Vagina (tissue), 2 donors: ENCODE measurements around the gene CD164L2. TPM values are rescaled to one million over a fixed set of nuclear protein-coding genes. Genes with fewer than 3 reads are reported as not detected.

Source experiments
- DNase-seq, 2 donors: peaks; one replicate each; pipeline ENCODE4 v3.0.0-alpha.2; 2017; ENCODE audit errors: extremely low spot score in 2 of 2
- H3K27ac ChIP-seq: fragments of 200-600 bp; sonication (generic); one replicate; pipeline ENCODE4 v1.5.1; 2019
- H3K27me3 ChIP-seq: fragments of 200-600 bp; sonication (generic); one replicate; pipeline ENCODE4 v1.5.1; 2019
- H3K36me3 ChIP-seq, 2 donors: fragments of 200-600 bp; sonication (generic); one replicate each; pipeline ENCODE4 v1.5.1; 2017 to 2019
- H3K4me1 ChIP-seq: fragments of 200-600 bp; sonication (generic); one replicate; pipeline ENCODE4 v1.5.1; 2019
- H3K4me3 ChIP-seq, 2 donors: fragments of 200-600 bp; sonication (generic); 1 replicate in 1 of 2; 2 replicates in 1 of 2; pipeline ENCODE4 v1.5.1; 2016 to 2019
- H3K9me3 ChIP-seq: fragments of 200-600 bp; sonication (generic); one replicate; pipeline ENCODE4 v1.5.1; 2019
- POLR2A ChIP-seq, 2 donors: fragments of 450-650 bp; IDR thresholded peaks; one replicate each; pipeline ENCODE4 v1.6.1; 2017; ENCODE audit warnings: antibody characterized with exemption in 2 of 2, mild to moderate bottlenecking in 2 of 2, moderate library complexity in 2 of 2
- POLR2AphosphoS5 ChIP-seq, 2 donors: sonication (generic); formaldehyde crosslinking; IDR thresholded peaks; one replicate each; pipeline ENCODE4 v1.9.0; 2017; ENCODE audit warnings: antibody characterized with exemption in 2 of 2, mild to moderate bottlenecking in 2 of 2, low read depth in 1 of 2; ENCODE audit not compliant: insufficient read depth in 1 of 2
- intact Hi-C: fragments of 100-400 bp; cut with DNase I; formaldehyde crosslinking; loops from one replicate; pipeline ENCODE4 v1.15.1; 2023
- total RNA-seq: library from RNA; depleted of rRNA; stranded (reverse); fragments of >200 nt; gene quantifications from one replicate; pipeline ENCODE4 v1.2.3, GENCODE V29; 2016
- TF ChIP-seq, protein P1 (sequence below), 3 experiments: fragments of 450-650 bp in 2 of 3; fragments of 200-600 bp in 1 of 3; sonication (generic) in 1 of 3; IDR thresholded peaks; one replicate each; pipeline ENCODE4 v1.5.1; 2017 to 2019; ENCODE audit warnings: antibody characterized with exemption in 3 of 3, mild to moderate bottlenecking in 2 of 3, moderate library complexity in 2 of 3

CD164L2 gene
- total RNA-seq, 1 donor from 2014 or later = 7.6 TPM

DNA sequence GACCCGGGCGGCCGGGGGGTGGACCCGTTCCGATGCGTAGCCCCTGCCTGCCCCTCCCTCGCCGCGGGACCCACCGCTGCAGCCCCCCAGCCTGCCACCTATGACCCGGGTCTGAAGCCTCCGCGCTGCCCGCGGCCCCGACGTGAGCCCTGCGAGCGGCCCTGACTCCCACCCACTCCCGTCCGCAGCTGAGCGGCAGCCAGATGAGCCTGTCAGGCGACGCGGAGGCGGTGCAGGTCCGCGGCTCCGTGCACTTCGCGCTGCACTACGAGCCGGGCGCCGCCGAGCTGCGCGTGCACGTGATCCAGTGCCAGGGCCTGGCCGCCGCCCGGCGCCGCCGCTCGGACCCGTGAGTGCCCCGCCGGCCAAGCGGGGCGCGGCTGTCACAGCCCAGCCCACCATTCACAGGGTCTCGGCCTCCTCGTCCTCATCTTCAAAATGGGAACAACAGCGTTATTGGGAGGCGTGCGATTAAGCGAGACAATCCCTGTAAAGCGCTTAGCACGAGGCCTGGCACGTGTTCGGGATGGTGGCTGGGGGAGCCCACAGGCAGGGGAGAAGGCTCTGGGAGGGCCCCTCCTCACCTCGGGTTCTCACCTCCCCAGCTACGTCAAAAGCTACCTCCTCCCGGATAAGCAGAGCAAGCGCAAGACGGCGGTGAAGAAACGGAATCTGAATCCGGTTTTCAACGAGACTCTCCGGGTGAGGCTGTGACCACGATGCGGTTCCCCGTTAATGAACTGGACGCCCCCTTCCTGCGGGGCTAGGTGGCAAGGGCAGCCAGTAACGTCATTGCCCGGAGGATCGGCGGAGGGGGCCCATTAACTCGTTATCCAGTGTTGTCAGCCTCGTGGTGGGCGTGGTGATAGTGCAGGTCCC is 33.1 kb downstream of the CD164L2 start:
- Histone ChIP-seq H3K4me3 (peak overlapping the region; percentile 37 to 65), H3K36me3 (peaks cover 0 to 20% of the 10 kb centered on the region in 2 donors)

DNA sequence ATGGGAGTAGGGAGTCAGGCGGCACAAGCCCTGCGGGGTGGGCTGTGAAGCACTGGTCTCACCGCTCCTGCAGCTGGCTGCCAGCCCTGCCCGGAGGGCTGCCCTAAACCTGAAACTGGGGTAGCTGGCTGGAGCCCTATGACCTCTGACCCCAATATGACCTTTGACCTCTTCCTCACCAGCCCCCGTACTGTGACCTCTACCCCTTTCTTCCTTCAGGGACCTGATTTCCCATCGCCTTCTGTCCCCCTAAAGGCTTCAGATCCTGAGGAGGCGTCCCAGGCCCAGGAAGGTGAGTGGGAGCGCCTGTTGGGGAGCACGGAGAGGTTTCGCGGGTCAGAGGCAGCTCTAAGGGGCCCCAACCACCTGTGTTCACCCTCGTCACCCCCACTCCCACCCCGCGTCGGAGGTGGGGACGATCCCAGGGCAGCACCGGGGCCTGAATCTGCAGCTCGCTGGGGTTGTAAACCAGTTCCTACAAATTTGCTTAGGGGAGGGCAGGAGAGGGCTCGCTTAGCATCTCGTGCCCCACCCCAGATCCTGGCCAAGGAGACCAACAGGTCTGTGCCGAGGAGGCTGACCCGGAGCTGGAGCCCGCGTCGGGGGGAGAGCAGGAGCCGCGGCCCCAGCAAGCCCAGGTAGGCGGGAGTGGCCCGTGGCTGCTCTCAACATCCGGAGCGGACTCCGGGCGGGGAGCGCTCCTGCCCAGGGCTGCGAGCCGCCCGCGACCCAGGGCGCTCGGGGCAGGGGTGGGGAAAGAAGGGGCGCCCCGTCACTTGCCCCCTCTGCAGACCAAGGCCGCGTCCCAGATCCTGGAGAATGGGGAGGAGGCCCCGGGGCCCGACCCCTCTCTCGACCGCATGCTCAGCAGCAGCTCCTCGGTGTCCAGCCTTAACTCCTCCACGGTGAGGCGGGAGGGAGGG is 34.0 kb downstream of the CD164L2 start:
- Histone ChIP-seq H3K4me3 (peak overlapping the region; percentile 37 to 65), H3K9me3 (no peaks in the 10 kb centered on the region), H3K4me1 (peaks cover 44% of the 10 kb centered on the region), H3K27me3 (no peaks in the 10 kb centered on the region), H3K27ac (peak overlapping the region; percentile 31), H3K36me3 (peaks cover 0 to 11% of the 10 kb centered on the region in 2 donors)
- TF ChIP-seq POLR2AphosphoS5 (IDR thresholded peaks at IDR 0.05; ENCODE audit: insufficient read depth in 1 of 2, low read depth in 1 of 2) (peak in 1 of 2 donors; percentile 23), POLR2A (IDR thresholded peaks at IDR 0.05) (no peak)
- TF ChIP-seq, protein P1, sequence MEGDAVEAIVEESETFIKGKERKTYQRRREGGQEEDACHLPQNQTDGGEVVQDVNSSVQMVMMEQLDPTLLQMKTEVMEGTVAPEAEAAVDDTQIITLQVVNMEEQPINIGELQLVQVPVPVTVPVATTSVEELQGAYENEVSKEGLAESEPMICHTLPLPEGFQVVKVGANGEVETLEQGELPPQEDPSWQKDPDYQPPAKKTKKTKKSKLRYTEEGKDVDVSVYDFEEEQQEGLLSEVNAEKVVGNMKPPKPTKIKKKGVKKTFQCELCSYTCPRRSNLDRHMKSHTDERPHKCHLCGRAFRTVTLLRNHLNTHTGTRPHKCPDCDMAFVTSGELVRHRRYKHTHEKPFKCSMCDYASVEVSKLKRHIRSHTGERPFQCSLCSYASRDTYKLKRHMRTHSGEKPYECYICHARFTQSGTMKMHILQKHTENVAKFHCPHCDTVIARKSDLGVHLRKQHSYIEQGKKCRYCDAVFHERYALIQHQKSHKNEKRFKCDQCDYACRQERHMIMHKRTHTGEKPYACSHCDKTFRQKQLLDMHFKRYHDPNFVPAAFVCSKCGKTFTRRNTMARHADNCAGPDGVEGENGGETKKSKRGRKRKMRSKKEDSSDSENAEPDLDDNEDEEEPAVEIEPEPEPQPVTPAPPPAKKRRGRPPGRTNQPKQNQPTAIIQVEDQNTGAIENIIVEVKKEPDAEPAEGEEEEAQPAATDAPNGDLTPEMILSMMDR (IDR thresholded peaks at IDR 0.05) = no peak
- no peak for DNase-seq
- intact Hi-C loops = no loop called here

More for the DNA sequence above, 33.1 kb downstream of the CD164L2 start:
- intact Hi-C loops = no loop called here
- no peak for DNase-seq
- Histone ChIP-seq H3K4me1 (peaks cover 44% of the 10 kb centered on the region), H3K27me3 (no peaks in the 10 kb centered on the region), H3K9me3 (no peaks in the 10 kb centered on the region), H3K27ac (peak overlapping the region; percentile 31)
- TF ChIP-seq, protein P1 (IDR thresholded peaks at IDR 0.05) = no peak
- TF ChIP-seq POLR2A (IDR thresholded peaks at IDR 0.05) = no peak
- no peak for TF ChIP-seq POLR2AphosphoS5 (IDR thresholded peaks at IDR 0.05; ENCODE audit: insufficient read depth in 1 of 2, low read depth in 1 of 2)

DNA sequence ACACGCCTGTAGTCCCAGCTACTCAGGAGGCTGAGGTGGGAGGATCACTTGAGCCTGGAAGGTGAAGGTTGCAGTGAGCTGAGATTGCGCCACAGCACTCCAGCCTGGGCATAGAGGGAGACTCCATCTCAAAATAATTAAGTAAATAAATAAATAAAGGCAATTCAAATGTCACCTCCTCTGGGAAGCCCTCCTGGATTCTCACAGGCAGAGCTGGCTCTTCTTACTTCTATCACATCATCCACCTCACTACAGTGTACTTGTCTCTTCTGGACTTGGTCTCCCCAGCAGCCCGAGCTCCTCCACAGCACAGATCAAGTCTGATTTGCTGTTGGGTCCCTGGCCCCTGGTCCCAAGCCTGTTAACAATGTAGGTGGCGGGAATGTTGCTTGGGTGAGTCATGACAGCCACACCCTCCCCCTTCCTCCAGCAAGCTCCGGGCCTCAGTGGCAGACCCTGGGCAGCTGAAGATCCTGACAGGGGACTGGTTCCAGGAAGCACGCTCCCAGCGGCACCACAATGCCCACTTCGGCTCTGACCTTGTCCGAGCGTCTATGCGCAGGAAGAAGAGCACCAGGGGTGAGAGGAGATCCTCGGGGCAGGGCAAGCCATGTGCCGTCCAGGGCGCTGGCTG is 36.0 kb downstream of the CD164L2 start:
- intact Hi-C loops = no loop called here
- no peak overlapping the region for H3K27ac ChIP-seq
- no peaks in the 10 kb centered on the region for H3K9me3 ChIP-seq

DNA sequence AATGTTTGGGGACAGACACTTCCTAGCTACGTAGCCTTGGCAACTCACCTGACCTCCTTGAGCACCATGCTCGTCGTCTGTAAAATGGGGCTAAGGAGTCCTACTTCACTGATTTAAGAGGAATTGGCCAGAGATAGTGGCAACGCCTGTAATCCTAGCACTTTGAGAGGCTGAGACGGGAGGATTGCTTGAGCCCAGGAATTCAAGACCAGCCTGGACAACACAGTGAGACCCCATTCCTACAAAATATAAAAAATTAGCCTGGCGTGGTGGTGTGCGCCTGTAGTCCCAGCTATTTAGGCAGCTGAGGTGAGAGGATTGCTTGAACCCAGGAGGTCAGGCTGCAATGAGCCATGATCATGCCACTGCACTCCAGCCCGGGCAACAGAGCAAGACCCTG is 36.8 kb downstream of the CD164L2 start:
- Histone ChIP-seq H3K4me3 (no peak overlapping the region), H3K27ac (no peak overlapping the region), H3K27me3 (no peaks in the 10 kb centered on the region), H3K9me3 (no peaks in the 10 kb centered on the region), H3K4me1 (peaks cover 54% of the 10 kb centered on the region), H3K36me3 (no peaks in the 10 kb centered on the region)
- TF ChIP-seq, protein P1 (IDR thresholded peaks at IDR 0.05) = no peak
- TF ChIP-seq POLR2A (IDR thresholded peaks at IDR 0.05) (no peak), POLR2AphosphoS5 (IDR thresholded peaks at IDR 0.05; ENCODE audit: insufficient read depth in 1 of 2, low read depth in 1 of 2) (no peak)
- no peak for DNase-seq
- intact Hi-C loops = no loop called here

More for the DNA sequence above, 36.0 kb downstream of the CD164L2 start:
- H3K27me3 ChIP-seq = no peaks in the 10 kb centered on the region
- no peak overlapping the region for H3K4me3 ChIP-seq
- H3K36me3 ChIP-seq = no peaks in the 10 kb centered on the region
- peaks cover 49% of the 10 kb centered on the region for H3K4me1 ChIP-seq
- TF ChIP-seq, protein P1 (IDR thresholded peaks at IDR 0.05) = no peak
- no peak for TF ChIP-seq POLR2AphosphoS5 (IDR thresholded peaks at IDR 0.05; ENCODE audit: insufficient read depth in 1 of 2, low read depth in 1 of 2)
- no peak for TF ChIP-seq POLR2A (IDR thresholded peaks at IDR 0.05)
- DNase-seq = no peak
